GM12891 (cell line): ENCODE data around the gene ADGRL1.

Source experiments
- DNase-seq: peaks from one replicate; pipeline ENCODE4 v3.0.0; 2011; ENCODE audit warnings: low spot score; ENCODE audit not compliant: insufficient read length
- FAIRE-seq: peaks from 2 replicates; lab custom pipeline; 2011; peaks lifted over from hg19 to GRCh38; lab: Jason Lieb, UNC
- PAX5 ChIP-seq: IDR thresholded peaks from 2 replicates; pipeline ENCODE4 v1.6.1; 2011; ENCODE audit warnings: low read length, moderate library complexity, mild to moderate bottlenecking; ENCODE audit not compliant: insufficient read depth, severe bottlenecking
- POLR2A ChIP-seq: IDR thresholded peaks from 2 replicates; pipeline ENCODE4 v1.6.1; 2011; ENCODE audit warnings: low read depth, low read length, control low read depth
- POLR2AphosphoS5 ChIP-seq: IDR thresholded peaks from 2 replicates; pipeline ENCODE4 v1.6.1; 2011; ENCODE audit warnings: low read depth, low read length, control low read depth
- POU2F2 ChIP-seq: IDR thresholded peaks from 2 replicates; pipeline ENCODE4 v1.6.1; 2011; ENCODE audit warnings: low read depth, mild to moderate bottlenecking, control low read depth, low read length, moderate library complexity
- SPI1 ChIP-seq: IDR thresholded peaks from 2 replicates; pipeline ENCODE4 v1.6.1; 2011; ENCODE audit warnings: low read depth, low read length, control low read depth
- TAF1 ChIP-seq: IDR thresholded peaks from 2 replicates; pipeline ENCODE4 v1.6.1; 2011; ENCODE audit warnings: low read depth, low read length, control low read depth

Gene ADGRL1

GRCh38 chr19:14174883-14175282 lies 31.1 kb downstream of the ADGRL1 start:
- TF ChIP-seq POU2F2 (no peak), SPI1 (no peak), POLR2AphosphoS5 (no peak), TAF1 (no peak)
- FAIRE-seq (no peak), DNase-seq (no peak)

- FAIRE-seq (no peak), DNase-seq (no peak)
- TF ChIP-seq SPI1 (no peak), POLR2AphosphoS5 (no peak), PAX5 (no peak), POU2F2 (no peak), POLR2A (no peak), TAF1 (no peak)
Observed at GRCh38 chr19:14168993-14169392, 37.0 kb downstream of the ADGRL1 start.

GRCh38 chr19:14168259-14168972 lies 37.6 kb downstream of the ADGRL1 start:
- no peak for TF ChIP-seq SPI1
- no peak for TF ChIP-seq TAF1
- no peak for TF ChIP-seq POLR2AphosphoS5
- TF ChIP-seq POU2F2: no peak
- no peak for TF ChIP-seq PAX5
- no peak for TF ChIP-seq POLR2A
- FAIRE-seq: no peak
- DNase-seq: no peak

- DNase-seq (no peak), FAIRE-seq (peak; percentile 52)
- no peak for TF ChIP-seq POLR2AphosphoS5
- no peak for TF ChIP-seq TAF1
- no peak for TF ChIP-seq POU2F2
- no peak for TF ChIP-seq SPI1
- TF ChIP-seq PAX5: no peak
- TF ChIP-seq POLR2A: no peak
Observed at GRCh38 chr19:14167576-14168138, 38.3 kb downstream of the ADGRL1 start.

- DNase-seq (no peak), FAIRE-seq (no peak)
- TF ChIP-seq POLR2AphosphoS5 (no peak), PAX5 (no peak), TAF1 (no peak), POLR2A (no peak), POU2F2 (no peak), SPI1 (no peak)
Observed at GRCh38 chr19:14166999-14167575, 38.9 kb downstream of the ADGRL1 start.

- TF ChIP-seq POLR2AphosphoS5 (no peak), PAX5 (no peak), TAF1 (no peak), POU2F2 (no peak), SPI1 (no peak), POLR2A (no peak)
- FAIRE-seq (no peak), DNase-seq (no peak)
Observed at GRCh38 chr19:14165990-14166830, 39.8 kb downstream of the ADGRL1 start.

GRCh38 chr19:14164724-14165493 lies 41.1 kb downstream of the ADGRL1 start:
- TF ChIP-seq POLR2A: no peak
- no peak for TF ChIP-seq PAX5
- no peak for TF ChIP-seq POLR2AphosphoS5
- TF ChIP-seq SPI1: no peak
- TF ChIP-seq TAF1: no peak
- no peak for TF ChIP-seq POU2F2
- FAIRE-seq (no peak), DNase-seq (no peak)

GRCh38 chr19:14164082-14164481 lies 41.9 kb downstream of the ADGRL1 start:
- no peak for FAIRE-seq
- no peak for DNase-seq

GRCh38 chr19:14162871-14163297 lies 43.1 kb downstream of the ADGRL1 start:
- DNase-seq: no peak
- FAIRE-seq: no peak
- no peak for TF ChIP-seq PAX5
- no peak for TF ChIP-seq SPI1
- TF ChIP-seq POU2F2: no peak
- no peak for TF ChIP-seq POLR2A
- no peak for TF ChIP-seq TAF1
- no peak for TF ChIP-seq POLR2AphosphoS5

More at GRCh38 chr19:14164082-14164481, 41.9 kb downstream of the ADGRL1 start:
- TF ChIP-seq TAF1: no peak
- no peak for TF ChIP-seq PAX5
- no peak for TF ChIP-seq POLR2AphosphoS5
